HG03097 (cell line): ENCODE data around the gene CCM2L.
"Not testable (repeated sequence)": the region's sequence is repeated elsewhere in the genome, so short reads cannot be mapped to it uniquely, and the experiment has no call there.

Source experiments
- ATAC-seq: cut with Tn5 transposase; IDR thresholded peaks from one replicate; pipeline ENCODE4 v1.9.1; 2021; ENCODE audit not compliant: unreplicated experiment, low FRiP score

Gene CCM2L

GRCh38 chr20:32027643-32028042, 17.4 kb downstream of the CCM2L start:
- ATAC-seq, result no peak

GRCh38 chr20:32028647-32029372, 18.6 kb downstream of the CCM2L start:
- no peak for ATAC-seq

DNA sequence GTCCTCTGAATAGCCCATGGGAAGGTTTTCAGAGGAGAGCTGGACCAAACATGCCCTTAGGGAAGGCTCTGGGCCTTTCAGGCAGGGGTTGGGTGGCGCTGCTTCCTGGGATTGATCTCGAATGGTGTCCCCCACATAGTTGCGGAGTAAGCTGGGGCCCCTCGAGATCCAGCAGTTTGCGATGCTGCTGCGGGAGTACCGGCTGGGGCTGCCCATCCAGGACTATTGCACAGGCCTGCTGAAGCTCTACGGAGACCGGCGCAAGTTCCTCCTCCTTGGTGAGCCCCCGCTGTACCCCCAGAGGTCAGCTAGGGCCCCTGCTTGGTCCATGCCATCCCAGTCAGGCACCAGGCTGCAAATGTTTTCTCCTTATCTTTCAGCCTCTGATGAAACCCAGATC, 19.3 kb downstream of the CCM2L start:
- no peak for ATAC-seq

DNA sequence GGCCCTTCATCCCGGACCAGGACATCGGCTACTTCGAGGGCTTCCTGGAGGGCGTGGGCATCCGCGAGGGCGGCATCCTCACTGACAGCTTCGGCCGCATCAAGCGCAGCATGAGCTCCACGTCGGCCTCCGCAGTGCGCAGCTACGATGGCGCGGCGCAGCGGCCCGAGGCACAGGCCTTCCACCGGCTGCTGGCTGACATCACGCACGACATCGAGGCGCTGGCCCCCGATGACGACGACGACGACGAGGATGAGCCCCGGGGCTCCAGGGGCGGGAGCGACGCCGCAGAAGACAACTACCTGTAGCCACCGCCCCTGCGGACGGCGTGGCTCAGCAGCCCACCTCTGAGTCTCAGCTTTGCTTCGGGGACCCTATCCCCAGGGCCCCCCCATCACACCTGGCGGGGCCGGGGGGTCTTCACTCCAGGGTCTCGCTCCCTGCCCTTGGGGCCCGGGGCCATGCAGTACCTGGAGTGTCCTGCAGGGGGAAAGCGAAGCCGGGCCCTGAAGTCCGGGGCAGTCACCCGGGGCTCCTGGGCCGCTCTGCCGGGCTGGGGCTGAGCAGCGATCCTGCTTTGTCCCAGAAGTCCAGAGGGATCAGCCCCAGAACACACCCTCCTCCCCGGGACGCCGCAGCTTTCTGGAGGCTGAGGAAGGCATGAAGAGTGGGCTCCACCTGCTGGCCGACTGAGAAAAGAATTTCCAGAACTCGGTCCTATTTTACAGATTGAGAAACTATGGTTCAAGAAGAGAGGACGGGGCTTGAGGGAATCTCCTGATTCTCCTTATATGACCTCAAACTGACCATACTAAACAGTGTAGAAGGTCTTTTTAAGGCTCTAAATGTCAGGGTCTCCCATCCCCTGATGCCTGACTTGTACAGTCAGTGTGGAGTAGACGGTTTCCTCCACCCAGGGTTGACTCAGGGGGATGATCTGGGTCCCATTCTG, 21.0 kb downstream of the CCM2L start:
- ATAC-seq, result no peak

DNA sequence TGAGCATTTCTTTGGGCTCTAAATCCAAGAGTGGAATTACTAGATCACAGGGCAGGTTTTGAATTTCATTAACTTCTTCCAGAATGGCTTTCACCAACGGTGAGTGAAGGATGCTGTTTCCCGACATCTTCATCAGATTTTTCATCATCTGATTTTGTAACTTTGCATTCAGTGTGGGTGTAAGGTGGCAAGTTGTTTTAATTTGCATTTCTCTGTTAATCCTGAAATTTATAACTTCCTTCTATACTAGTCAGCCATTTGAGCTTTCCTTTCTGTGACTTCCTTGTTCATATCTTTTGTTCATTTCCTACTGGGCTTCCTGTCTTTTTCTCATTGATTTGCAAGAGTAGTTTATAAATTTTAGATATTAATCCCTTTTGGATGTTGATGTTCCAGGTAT, 23.1 kb downstream of the CCM2L start:
- ATAC-seq, result no peak

- not testable (repeated sequence) for ATAC-seq
Observed at GRCh38 chr20:32033721-32034120, 23.5 kb downstream of the CCM2L start.

- no peak for ATAC-seq
Observed at GRCh38 chr20:32034581-32035425, 24.6 kb downstream of the CCM2L start.

- ATAC-seq, result no peak
Observed at GRCh38 chr20:32035426-32035779, 25.2 kb downstream of the CCM2L start.

- ATAC-seq, result no peak
Observed at GRCh38 chr20:32036252-32036651, 26.0 kb downstream of the CCM2L start.

DNA sequence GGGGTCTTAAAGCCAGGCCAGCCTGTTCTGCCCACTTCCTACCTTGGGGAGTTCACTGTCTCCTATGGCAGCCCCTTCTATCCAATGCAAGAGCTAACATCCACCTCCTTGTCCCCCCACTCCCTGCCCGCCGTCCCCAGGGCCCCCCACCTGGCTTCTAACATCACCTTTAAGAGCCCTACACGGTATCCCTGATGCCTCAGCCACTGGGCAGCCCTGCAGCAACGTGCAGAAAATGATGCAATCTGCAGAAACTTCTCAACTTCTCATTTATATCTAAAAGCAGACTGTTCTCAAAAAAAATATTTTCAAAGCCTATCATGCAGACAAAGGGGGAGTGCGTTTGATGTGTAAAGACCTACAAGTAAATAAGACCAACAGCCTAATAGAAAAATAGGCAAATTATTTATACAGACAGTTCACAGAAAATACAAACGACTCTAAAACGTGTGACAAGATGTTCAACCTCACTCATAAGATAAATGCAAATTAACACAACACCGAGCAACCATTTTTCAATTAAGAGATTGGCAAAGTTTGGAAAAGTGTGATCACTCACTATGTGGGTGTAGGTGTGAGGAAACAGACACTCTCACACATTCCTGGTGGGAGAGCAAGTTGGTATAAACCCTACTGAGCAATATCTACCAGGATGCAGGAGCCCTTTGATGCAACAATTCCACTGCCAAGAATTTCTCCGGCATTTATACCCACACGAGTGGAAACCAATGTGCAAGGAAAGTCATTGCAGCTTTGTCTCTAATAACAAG, 26.7 kb downstream of the CCM2L start:
- ATAC-seq, result no peak

DNA sequence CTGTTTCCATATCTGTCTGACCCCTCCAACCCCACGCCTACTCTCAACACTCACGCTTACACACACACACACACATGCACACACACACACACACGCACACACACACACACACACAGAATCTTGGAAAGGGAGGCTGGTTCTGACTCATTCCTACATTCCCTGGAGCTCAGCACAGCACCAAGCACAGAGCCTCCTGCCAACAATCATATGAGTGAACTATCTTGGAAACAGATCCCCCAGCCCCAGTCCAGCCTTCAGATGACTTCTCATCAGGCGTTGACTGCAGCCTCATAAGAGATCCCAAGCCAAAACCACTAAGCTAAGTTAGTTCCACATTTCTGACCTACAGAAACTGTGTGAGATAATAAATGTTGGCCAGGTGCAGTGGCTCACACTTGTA, 27.7 kb downstream of the CCM2L start:
- ATAC-seq, result no peak

DNA sequence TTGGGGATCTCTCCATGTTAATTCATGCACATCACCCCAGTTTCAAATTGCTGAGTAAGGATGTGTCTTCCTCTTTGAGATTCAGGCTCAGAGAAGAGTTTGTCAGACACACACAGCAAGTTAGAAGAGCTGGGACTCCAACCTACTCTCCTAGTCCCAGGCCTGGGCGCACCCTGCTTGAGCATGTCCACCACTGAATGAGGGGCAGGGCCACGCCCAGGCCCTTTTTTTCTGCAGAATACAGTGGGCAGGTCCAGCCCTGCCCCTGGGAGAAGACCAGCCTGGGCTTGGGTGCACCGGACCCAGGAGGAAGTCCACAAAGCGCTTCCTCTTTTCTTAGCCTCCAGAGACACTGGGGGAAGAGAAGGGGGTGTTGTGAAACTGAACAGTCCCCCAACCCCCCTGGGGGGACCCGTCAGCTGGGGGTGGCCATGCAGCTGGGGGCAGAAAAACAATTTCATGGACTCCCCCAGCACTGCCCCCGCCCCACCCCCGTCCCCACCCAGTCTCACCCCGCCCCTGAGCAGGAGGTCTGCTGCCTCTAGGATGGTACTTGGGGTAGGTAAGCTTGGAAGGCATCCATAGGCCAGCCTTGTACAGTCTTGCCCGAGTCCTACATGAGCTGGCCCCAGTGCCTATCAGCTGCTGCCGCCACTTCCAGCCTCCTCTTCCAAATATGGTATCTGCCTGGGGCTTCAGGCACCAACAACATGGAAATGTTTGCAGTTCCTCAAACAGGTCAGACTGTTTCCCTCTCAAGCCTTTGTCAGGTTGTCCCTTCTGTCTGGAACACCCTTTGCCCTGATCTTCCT, 30.1 kb downstream of the CCM2L start:
- no peak for ATAC-seq

- ATAC-seq, result no peak
Observed at GRCh38 chr20:32045999-32046398, 35.8 kb downstream of the CCM2L start.

- no peak for ATAC-seq
Observed at GRCh38 chr20:32050324-32050841, 40.1 kb downstream of the CCM2L start.

DNA sequence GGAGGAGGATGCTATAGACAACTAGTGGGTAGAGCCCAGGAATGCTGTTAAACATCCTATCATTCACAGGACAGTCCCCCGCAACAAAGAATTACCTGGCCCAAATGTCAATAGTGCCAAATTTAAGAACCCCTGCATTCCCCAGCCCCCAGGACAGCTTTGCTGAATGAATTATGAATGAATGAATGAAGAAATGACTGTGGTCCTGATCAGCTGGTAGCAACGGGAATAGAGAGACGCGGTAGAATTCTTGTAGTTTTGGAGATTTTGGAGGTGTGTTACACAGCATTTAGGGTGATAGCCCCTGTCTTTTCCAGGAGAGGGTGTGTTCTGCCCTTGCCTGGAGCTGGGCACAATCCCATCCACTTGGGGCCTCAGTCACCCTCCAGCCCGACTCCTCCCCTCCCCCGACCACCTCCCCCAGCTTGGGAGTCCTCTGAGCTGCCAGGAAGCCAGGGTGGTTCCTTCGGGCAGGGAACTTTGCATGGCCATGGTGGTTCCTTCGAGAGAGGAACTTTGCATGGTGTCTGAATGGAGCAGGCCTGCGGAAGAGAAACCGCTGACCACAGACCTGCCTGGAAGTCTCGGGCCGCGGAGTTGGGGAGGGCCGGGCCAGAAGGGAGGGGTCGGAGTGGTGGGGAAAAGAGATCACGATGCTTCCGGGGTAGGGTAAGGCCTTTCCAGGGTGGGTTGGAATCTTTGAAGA, 40.8 kb downstream of the CCM2L start:
- ATAC-seq, result no peak

DNA sequence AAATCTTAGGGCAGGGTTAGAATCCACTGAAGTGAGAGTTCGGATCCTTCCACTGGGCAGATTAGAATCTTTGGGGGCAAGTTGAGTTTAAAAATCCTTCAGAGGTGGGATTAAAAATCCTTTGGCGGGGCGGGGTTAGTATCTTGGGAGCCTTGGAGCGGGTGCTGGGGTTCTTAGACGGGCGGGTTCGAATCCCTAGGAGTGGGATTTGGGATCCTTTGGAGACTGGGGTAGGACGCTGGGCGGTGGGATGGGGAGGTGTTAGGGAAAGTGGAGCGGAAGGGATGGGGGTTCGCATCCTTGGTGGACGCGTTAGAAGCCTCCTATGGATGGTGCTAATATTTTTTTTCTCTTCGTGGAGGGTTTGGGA, 41.5 kb downstream of the CCM2L start:
- no peak for ATAC-seq

- no peak for ATAC-seq
Observed at GRCh38 chr20:32052090-32052777, 42.0 kb downstream of the CCM2L start, which contains the start of gene HCK. TSS of gene HCK (plus strand) at chr20:32052242.

DNA sequence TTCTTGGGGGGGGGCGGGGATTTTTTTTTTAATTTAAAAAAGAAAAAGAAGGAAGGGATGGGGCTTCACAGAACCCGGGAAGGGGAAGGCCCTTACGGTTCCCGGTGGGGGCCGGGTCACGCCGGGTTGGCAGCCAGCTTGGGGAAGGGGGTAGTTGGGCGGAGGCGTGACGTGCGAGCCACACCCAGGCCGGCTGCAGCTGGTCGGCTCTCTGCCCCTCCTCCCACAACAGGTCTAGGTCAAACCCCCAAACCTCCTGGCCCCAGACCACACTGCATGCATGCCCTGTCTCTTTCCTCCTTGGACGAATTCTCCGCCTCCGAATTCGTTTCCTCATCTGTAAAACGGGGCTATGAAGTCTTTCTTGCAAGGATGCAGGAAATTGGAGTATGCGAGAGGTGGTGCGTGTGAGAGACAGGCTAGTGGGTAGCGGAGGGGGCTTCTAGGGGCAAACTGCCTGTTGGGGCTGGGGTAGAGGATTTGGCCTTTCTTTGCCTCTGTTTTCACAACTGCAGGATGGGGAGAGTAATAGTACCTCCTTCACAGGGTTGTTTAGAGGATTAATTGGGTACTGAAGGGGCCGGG, 42.6 kb downstream of the CCM2L start:
- ATAC-seq, result no peak
